GM12891 (cell line): ENCODE measurements around the gene CLDN12.

Experiments used
- PAX5 ChIP-seq: IDR thresholded peaks from 2 replicates; pipeline ENCODE4 v1.6.1; 2011; ENCODE audit warnings: low read length, moderate library complexity, mild to moderate bottlenecking; ENCODE audit not compliant: insufficient read depth, severe bottlenecking
- POLR2A ChIP-seq: IDR thresholded peaks from 2 replicates; pipeline ENCODE4 v1.6.1; 2011; ENCODE audit warnings: low read depth, low read length, control low read depth
- POLR2AphosphoS5 ChIP-seq: IDR thresholded peaks from 2 replicates; pipeline ENCODE4 v1.6.1; 2011; ENCODE audit warnings: low read depth, low read length, control low read depth
- POU2F2 ChIP-seq: IDR thresholded peaks from 2 replicates; pipeline ENCODE4 v1.6.1; 2011; ENCODE audit warnings: low read depth, mild to moderate bottlenecking, control low read depth, low read length, moderate library complexity
- SPI1 ChIP-seq: IDR thresholded peaks from 2 replicates; pipeline ENCODE4 v1.6.1; 2011; ENCODE audit warnings: low read depth, low read length, control low read depth
- TAF1 ChIP-seq: IDR thresholded peaks from 2 replicates; pipeline ENCODE4 v1.6.1; 2011; ENCODE audit warnings: low read depth, low read length, control low read depth

- TF ChIP-seq POLR2AphosphoS5 = no peak
- no peak for TF ChIP-seq POLR2A
- no peak for TF ChIP-seq TAF1
- no peak for TF ChIP-seq PAX5
- no peak for TF ChIP-seq SPI1
- no peak for TF ChIP-seq POU2F2
Observed at GRCh38 chr7:90384433-90384832, 18.8 kb upstream of the CLDN12 start.
